ENCODE results near the gene COMT. TPM values are rescaled to one million over a fixed set of nuclear protein-coding genes. Genes with fewer than 3 reads are reported as not detected.

The COMT gene
- total RNA-seq, 1 donor = 120 TPM

DNA sequence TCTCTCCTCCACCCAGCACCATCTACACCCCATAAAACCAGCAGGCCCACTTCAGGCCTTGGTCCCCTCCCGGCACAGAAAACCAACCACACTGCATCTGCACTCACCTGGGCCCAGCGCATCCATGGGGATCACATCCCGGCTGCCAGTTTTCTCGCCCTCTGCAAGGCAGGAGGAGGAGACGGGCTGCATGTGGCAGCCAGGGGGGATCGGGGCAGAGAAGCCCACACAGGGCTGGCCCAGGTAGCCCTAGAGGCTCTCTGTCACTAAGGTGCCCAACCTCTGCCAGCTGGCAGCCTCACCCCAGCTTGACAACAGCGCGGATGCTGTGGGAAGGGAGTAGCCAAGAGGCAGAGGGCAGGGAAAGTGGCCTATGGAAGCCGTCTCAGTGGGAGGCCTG is 30.7 kb downstream of the COMT start:
- TF ChIP-seq, protein P1, sequence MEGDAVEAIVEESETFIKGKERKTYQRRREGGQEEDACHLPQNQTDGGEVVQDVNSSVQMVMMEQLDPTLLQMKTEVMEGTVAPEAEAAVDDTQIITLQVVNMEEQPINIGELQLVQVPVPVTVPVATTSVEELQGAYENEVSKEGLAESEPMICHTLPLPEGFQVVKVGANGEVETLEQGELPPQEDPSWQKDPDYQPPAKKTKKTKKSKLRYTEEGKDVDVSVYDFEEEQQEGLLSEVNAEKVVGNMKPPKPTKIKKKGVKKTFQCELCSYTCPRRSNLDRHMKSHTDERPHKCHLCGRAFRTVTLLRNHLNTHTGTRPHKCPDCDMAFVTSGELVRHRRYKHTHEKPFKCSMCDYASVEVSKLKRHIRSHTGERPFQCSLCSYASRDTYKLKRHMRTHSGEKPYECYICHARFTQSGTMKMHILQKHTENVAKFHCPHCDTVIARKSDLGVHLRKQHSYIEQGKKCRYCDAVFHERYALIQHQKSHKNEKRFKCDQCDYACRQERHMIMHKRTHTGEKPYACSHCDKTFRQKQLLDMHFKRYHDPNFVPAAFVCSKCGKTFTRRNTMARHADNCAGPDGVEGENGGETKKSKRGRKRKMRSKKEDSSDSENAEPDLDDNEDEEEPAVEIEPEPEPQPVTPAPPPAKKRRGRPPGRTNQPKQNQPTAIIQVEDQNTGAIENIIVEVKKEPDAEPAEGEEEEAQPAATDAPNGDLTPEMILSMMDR (IDR thresholded peaks at IDR 0.05; ENCODE audit: insufficient read depth, low read length) = no peak
- no peak for DNase-seq (ENCODE audit: low read depth)
- H3K4me3 ChIP-seq (ENCODE audit: low read depth, low read length) = no peak overlapping the region

- TF ChIP-seq, protein P1 (IDR thresholded peaks at IDR 0.05; ENCODE audit: insufficient read depth, low read length) = no peak
- H3K4me3 ChIP-seq (ENCODE audit: low read depth, low read length) = no peak overlapping the region
- DNase-seq (ENCODE audit: low read depth) = no peak
These were observed 31.3 kb downstream of the COMT start for GRCh38 chr22:19972652-19973550.

DNA sequence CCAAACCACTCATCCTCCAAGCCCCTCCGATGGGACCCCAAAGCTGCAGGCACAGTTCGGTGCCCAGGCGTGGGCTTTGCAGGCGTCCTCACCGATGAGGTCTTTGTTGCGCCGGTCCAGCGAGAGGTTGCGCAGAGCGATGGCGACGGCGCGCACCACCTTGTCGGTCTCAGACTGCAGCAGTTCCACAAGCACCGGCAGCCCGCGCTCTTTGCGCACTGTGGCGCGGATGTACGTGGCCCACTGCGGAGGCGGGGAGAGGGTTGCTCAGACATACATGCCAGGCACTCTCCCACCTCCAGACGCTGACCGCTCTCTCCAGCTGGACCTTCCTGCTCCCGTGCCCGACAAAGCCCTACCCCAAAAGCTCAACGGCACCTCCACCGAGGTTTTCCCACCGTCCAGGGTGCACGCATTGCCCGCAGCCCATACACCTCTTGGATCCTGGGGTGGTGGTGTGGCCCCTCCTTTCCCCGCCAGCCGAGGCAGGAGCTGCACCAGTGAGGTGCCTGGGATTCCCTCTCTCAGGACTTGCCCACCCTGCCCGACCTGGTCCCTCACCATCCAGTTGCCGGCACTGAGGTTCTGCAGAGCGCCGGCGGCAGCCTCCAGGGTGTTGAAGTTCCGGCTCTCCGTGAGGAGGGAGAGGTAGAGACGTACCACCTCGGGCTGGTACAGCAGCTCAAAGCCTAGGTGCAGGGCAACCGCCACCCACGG is 32.1 kb downstream of the COMT start:
- H3K4me3 ChIP-seq (ENCODE audit: low read depth, low read length) = no peak overlapping the region
- TF ChIP-seq, protein P1 (IDR thresholded peaks at IDR 0.05; ENCODE audit: insufficient read depth, low read length) = no peak
- no peak for DNase-seq (ENCODE audit: low read depth)

DNA sequence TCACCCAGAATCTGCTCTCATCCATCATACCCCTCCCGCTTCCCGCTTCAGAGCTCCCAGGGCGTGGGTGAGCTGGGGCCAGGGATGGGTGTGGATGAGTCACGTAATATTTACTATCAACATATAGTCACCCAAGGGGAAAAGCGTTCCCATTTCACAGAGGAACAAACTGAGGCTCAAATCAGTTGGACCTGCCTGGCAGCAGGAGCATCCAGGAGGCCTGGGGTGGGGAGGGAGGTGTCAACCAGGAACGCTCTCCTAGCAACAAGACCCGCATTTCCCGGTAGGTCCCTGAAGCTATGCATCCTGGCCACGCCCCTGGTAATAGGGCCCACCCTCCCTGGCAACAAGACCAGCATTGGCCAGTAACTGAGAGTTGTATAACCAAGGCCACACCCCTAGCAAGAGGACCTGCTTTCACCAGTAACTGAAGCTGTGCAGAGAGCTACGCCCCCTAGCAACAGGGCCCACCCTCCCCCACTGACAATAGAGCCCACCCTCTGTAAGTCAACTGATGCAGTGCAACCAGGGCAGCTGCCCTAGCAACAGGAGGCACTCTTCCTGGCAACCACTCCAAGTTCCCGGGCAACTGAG is 32.8 kb downstream of the COMT start:
- TF ChIP-seq, protein P1 (IDR thresholded peaks at IDR 0.05; ENCODE audit: insufficient read depth, low read length) = no peak
- H3K4me3 ChIP-seq (ENCODE audit: low read depth, low read length) = no peak overlapping the region
- DNase-seq (ENCODE audit: low read depth) = peak; percentile 71

DNA sequence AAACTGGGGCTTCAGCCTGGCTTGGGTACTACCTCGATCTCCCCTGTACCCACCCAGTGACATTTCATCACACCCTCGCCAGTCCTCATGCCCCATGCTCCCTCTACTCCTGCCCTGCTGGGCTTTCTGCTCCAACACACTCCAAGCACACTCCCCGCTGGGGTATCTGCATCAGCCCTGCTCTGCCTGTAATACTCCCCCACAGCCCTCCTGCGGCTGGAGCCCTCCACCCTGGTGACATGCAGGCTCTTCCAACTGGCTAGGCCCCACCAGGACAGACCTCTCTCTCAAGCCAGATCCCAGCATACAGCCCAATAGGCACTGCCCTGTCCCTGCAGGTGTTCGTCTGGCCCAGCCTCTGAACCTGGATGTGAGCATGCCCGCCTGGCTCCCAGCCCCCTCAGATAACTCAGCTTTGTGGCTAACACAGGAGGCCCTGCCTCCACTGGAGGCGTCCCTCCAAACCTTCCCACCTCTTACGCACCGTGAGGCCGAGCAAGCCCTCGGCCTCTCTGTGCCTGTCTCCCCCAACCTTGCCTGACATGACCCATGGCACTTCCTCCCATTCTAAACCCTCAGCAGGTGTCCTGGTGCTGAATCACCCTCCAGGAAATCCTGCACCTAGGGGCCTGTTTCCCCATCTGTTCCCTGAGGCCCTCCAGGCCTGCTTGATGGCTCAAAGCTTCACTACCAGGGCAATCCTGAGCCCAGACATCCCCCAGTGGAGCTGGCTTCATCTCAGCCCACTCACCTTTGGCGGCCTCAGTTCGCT is 33.5 kb downstream of the COMT start:
- DNase-seq (ENCODE audit: low read depth) = no peak
- TF ChIP-seq, protein P1 (IDR thresholded peaks at IDR 0.05; ENCODE audit: insufficient read depth, low read length) = no peak
- H3K4me3 ChIP-seq (ENCODE audit: low read depth, low read length) = no peak overlapping the region

GRCh38 chr22:19975707-19976035 is 34.1 kb downstream of the COMT start:
- DNase-seq (ENCODE audit: low read depth) = no peak
- H3K4me3 ChIP-seq (ENCODE audit: low read depth, low read length) = no peak overlapping the region
- TF ChIP-seq, protein P1 (IDR thresholded peaks at IDR 0.05; ENCODE audit: insufficient read depth, low read length) = no peak
